ENCODE results near the gene FHIT.
A peak's percentile ranks its signal among the peaks of the same experiment; 100 is the strongest.

The FHIT gene

GRCh38 chr3:59717679-59718205 lies 1533.5 kb downstream of the FHIT start:
- DNase-seq, result no peak

- no peak for DNase-seq
These were observed 1537.2 kb downstream of the FHIT start for GRCh38 chr3:59714066-59714465.

DNA sequence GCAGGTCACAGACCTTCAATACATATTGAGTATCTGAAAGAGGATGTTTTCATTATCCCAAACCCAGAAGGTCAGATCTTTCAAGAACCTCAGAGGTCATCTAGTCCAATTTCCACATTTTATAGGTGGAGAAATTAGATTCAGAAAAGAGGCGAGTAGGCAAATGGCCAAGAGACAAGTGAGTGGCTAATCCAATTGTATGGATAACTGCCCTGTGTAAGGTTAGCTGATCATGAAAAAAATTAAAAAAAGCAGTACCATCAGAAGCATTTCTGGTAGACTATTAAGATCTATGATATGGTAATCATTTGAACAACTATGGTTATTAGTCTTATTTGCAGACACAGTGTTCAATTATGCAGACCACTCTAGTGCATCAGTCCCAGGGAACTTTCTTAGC lies 1540.7 kb downstream of the FHIT start:
- no peak for DNase-seq

- DNase-seq, result peak; percentile 38
These were observed 1541.3 kb downstream of the FHIT start for GRCh38 chr3:59709702-59710553.

- no peak for DNase-seq
These were observed 1543.0 kb downstream of the FHIT start for GRCh38 chr3:59708202-59708601.

DNA sequence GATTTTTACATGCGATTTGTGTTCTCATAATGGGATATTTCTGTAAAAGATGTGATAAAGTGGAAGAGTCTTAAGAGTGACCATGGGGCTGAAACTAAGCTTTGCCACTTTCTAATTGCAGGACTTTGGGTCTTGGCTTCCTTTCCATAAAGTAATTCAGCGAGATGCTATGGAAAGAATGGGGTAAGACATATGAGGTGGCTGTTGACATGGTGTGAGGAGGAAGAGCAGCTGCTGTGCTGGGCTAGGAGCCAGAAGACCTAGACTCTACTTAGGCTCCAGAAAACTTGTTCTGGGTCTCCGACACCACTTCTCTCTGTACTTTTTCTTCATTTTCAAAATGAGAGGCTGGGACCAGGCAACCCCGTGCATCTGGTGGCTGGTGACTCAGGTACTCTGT lies 1547.0 kb downstream of the FHIT start:
- no peak for DNase-seq

DNA sequence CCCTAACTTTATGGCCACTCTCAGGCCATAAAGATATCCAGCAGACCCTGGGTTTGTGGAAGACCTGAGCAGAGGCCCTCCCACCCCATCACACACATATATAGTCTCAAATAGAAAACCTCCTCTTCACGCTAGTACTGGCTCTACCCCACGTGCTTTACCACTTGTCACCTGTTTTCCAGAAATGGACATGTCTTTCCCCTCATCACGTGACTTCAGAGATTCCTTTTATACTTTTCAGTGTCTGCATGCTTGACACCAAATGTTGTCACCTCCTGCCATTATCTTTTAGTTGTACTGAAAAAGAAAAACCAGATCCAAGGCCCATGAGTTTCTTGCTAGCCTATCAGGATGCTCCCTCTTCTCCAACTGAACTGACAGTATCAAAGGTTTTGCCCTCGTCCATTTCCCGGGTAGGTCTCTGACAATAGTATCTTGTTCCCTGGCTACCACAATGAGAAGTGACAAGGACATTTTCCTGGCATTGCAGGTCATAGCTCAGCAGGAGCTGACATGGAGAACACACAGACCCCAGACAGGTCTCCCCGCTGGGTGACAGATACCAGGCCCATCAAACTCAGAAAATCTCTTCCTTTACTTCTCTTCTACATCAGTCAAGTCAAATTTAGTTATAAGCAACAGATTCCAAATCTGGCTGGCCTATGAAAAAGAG lies 1551.5 kb downstream of the FHIT start:
- DNase-seq, result no peak

Data from KG1 (cell line).